GM11168 (cell line): ENCODE measurements around the gene TUBA1C.
"Not testable (repeated sequence)": the region's sequence is repeated elsewhere in the genome, so short reads cannot be mapped to it uniquely, and the experiment has no call there.

Experiments used
- in situ Hi-C: fragments of 300-500 bp; cut with MboI; formaldehyde crosslinking; loops from one replicate; pipeline ENCODE4 v1.12.0; 2022; ENCODE audit warnings: low sequenced_read_pairs; ENCODE audit not compliant: unreplicated experiment

Gene TUBA1C

DNA sequence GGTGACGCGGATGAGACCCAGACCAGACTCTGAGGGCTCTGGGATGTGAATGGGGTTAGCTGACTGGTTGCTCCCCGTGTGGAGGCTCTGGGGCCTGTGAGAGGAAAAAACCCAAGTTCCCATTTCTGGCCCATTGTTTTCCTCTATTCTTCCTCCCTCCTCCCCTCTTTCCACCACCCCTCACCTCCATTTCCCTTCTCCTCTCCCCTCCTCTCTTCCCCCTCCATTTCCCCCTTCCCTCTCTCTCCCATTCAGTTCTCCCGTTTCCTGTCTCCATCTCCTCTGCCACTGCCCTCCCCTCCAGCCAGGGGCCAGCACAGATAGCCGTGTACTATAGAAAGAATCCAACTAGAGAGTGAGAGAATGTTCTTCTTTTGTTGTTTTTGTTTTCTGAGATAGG lies 17.4 kb downstream of the TUBA1C start:
- in situ Hi-C loops, result no loop called here

DNA sequence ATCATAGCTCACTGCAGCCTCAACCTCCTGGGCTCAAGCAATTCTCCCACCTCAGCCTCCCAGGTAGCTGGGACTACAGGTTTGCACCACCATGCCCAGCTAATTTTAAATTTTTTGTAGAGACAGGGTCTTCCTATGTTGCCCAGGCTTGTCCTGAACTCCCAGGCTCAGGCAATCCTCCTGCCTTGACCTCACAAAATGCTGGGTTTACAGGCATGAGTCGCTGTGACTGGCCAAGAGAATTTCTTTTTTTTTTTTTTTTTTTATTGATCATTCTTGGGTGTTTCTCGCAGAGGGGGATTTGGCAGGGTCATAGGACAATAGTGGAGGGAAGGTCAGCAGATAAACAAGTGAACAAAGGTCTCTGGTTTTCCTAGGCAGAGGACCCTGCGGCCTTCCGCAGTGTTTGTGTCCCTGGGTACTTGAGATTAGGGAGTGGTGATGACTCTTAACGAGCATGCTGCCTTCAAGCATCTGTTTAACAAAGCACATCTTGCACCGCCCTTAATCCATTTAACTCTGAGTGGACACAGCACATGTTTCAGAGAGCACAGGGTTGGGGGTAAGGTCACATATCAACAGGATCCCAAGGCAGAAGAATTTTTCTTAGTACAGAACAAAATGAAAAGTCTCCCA lies 18.0 kb downstream of the TUBA1C start:
- in situ Hi-C loops, result not testable (repeated sequence)

DNA sequence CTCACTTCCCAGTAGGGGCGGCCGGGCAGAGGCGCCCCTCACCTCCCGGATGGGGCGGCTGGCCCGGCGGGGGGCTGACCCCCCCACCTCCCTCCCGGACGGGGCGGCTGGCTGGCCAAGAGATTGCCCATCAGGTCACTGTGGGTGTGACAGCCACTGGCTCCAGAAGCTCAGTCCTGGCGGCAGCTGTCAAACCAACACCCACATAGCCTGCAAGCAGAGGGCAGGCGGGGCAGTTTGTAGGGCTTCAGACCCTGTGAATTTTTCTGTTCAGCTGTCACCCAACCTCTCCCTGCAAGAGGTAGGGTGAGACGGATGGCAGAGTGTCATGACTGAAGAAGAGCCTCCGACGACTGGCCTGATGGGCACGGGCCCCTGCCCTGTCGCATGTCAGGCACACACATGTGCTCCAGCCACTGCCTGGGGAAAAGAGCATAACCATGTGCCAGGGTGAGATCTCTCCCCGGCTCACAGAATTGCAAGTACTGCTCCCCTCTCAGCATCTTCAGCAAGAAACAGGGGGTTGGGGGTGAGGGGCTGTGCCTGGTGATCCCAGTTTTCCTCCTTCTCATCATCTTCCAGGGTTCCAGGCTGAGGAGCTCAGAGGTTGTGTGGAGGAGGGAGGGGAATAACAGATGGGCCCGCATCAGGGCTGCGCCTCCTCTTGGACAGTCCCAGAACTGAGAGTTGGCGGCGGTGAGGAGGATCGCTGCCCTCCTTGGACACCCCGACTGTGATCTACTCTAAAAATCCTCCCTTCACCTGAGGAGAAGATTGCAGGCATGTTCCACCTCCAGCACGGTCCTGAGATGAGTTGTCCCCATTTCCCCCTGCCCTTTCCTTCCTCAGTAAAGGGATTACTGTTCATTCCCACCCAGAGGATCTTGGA lies 18.9 kb downstream of the TUBA1C start:
- in situ Hi-C loops, result no loop called here

DNA sequence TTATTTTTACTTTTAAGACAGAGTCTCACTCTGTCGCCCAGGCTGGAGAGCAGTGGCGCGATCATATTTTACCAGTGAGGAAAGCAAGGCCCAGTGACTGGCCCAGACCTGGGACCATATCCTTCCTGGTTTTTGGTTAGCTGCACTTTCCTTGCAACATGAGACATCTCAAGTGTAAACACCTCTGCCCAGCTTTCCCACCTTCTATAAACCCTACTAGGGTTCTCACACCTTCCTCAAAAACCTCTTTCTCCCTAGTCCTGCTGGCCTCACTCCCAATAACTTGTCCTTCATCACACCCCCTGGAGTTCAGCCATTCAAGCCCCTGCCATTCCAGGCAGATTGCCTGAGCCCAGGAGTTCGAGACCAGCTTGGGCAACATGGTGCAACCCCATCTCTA lies 19.8 kb downstream of the TUBA1C start:
- in situ Hi-C loops, result no loop called here

DNA sequence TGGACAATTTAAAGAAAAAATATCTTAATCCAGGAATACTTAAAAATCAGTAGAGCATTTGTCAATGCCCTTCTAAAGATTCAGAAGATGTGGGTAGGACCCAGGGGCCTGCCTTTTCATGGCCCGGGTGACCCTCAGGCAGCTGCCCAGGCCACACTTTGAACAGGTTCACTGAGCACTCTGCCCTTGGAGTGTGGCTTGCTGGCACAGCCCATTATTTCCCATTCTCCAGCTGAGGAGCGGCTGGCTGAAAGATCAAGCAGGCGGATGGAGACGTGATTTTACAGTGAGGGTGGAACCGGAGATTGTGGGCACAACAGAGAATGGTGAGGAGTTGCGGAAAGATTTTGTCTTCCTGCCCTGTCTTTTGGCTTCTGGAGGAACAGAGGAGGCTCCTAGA lies 23.0 kb downstream of the TUBA1C start:
- in situ Hi-C loops, result no loop called here

- in situ Hi-C loops, result no loop called here
These were observed 23.6 kb downstream of the TUBA1C start for GRCh38 chr12:49288412-49288853.

- in situ Hi-C loops, result no loop called here
These were observed 24.2 kb downstream of the TUBA1C start for GRCh38 chr12:49288922-49289555.

DNA sequence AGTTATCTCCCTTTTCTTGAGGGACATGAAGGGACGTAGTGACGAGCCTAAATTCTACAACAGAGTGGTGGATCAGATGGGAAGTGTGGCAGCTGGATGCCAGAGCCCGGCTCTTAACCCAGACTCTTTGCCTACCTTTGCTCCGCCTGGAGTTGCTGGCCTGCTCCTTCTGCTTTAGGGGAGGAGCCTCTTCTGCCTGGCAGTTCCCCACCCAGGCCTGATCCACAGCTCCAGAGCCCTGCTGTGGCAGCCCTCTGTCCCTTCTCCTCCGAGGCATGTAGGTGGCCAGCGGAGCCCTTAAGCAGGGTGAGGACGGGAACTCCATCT lies 27.8 kb downstream of the TUBA1C start:
- in situ Hi-C loops, result loop anchor here (5.0 kb wide), 1 partner anchor 45 kb away; the partner anchor contains the start of gene C1QL4

GRCh38 chr12:49293056-49293956 lies 28.4 kb downstream of the TUBA1C start:
- in situ Hi-C loops, result loop anchor here (5.0 kb wide), 1 partner anchor 44 kb away; the partner anchor contains the start of gene C1QL4

- in situ Hi-C loops, result loop anchor here (5.0 kb wide), 1 partner anchor 43 kb away; the partner anchor contains the start of gene C1QL4
These were observed 29.4 kb downstream of the TUBA1C start for GRCh38 chr12:49294086-49294803.

GRCh38 chr12:49294804-49295081 lies 29.9 kb downstream of the TUBA1C start:
- in situ Hi-C loops, result loop anchor here (5.0 kb wide), 1 partner anchor 43 kb away; the partner anchor contains the start of gene C1QL4

GRCh38 chr12:49295082-49295936 lies 30.4 kb downstream of the TUBA1C start, which contains the start of gene PRPH:
TSS of gene PRPH (plus strand) at chr12:49295147. CDS start at chr12:49295201, 54 bp downstream.
- in situ Hi-C loops, result no loop called here

- in situ Hi-C loops, result no loop called here
These were observed 31.4 kb downstream of the TUBA1C start for GRCh38 chr12:49296034-49296835.

DNA sequence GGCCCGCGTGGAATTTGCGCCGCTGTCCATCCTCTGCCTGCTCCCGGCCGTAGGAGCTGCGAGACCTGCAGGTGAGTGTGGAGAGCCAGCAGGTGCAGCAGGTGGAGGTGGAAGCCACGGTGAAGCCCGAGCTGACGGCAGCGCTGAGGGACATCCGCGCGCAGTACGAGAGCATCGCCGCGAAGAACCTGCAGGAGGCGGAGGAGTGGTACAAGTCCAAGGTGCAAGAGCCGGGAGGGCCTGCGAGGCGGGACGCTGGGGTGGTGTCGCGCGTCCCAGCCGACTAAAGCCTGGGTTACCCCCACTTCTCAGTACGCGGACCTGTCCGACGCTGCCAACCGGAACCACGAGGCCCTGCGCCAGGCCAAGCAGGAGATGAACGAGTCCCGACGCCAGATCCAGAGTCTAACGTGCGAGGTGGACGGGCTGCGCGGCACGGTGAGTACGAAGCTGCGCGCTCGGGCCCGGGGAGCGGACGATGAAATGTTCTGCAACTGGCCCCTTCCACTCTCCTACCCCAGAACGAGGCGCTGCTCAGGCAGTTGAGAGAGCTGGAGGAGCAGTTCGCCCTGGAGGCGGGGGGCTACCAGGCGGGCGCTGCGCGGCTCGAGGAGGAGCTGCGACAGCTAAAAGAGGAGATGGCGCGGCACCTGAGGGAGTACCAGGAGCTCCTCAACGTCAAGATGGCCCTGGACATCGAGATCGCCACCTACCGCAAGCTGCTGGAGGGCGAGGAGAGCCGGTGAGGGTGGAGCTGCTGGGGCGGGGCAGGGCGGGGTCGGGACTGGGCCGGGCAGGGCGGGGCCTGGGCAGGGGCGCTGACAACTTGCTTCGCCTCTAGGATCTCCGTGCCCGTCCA lies 32.2 kb downstream of the TUBA1C start:
- in situ Hi-C loops, result no loop called here

GRCh38 chr12:49297695-49298060 lies 32.8 kb downstream of the TUBA1C start:
- in situ Hi-C loops, result no loop called here

- in situ Hi-C loops, result no loop called here
These were observed 33.3 kb downstream of the TUBA1C start for GRCh38 chr12:49298160-49298559.

DNA sequence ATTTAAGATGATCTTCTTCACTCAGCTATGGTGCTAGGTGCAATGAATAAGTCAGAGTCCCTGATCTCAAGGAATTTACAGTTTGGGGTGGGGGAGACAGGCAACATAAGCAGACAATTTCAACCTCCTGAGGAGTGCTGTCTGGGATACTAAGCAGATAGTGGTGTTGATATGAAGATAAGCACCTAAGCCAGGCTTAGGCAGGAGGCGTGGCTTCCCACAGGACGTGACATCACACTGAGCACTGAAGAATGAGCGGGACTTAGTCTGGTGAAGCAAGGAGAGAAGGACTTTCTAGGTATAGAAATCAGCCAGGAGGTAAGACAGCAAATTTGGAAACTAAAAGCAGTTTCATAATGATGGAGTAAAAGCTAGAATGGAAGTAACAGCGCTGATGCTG lies 36.9 kb downstream of the TUBA1C start:
- in situ Hi-C loops, result no loop called here
